HG03025 (cell line): ENCODE measurements around the gene TNFSF10.
"Not testable (repeated sequence)": the region's sequence is repeated elsewhere in the genome, so short reads cannot be mapped to it uniquely, and the experiment has no call there.

ENCODE experiments used
- ATAC-seq: cut with Tn5 transposase; IDR thresholded peaks from one replicate; pipeline ENCODE4 v1.9.1; 2021; ENCODE audit warnings: mild to moderate bottlenecking, moderate library complexity; ENCODE audit not compliant: unreplicated experiment, low FRiP score

Gene TNFSF10

GRCh38 chr3:172522871-172523818, at the start of gene TNFSF10:
TSS of gene TNFSF10 (minus strand) at chr3:172523430. CDS start at chr3:172523384, 46 bp downstream.
- peak; percentile 94 for ATAC-seq

DNA sequence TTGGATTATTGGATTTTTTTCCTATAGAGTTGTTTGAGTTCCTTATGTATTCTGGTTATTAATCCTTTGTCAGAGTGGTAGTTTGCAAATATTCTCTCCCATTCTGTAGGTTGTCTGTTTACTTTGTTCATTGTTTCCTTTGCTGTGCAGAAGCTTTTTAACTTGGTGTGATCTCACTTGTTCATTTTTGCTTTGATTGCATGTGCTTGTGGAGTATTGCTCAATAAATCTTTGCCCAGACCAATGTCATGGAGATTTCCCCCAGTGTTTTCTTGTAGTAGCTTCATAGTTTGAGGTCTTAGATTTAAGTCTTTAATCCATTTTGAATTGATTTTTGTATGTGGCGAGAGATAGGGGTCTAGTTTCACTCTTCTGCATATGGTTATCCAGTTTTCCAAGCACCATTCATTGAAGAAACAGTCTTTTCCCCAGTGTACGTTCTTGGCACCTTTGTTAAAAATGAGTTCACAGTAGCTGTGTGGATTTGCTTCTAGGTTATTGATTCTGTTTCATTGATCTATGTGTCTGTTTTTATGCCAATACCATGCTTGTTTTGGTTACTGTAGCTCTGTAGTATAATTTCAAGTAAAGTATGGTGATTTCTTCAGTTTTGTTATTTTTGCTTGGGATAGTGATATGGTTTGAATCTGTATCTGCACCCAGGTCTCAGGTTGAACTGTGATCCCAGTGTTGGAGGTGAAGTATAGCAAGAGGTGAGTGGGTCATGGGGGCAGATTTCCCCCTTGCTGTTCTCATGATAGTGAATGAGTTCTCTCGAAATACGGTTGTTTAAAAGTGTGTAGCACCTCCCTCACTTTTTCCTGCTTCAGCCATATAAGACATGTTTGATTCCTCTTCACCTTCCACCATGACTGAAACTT, 46.1 kb upstream of the TNFSF10 start:
- ATAC-seq, result no peak

GRCh38 chr3:172568701-172569100, 45.5 kb upstream of the TNFSF10 start:
- no peak for ATAC-seq

DNA sequence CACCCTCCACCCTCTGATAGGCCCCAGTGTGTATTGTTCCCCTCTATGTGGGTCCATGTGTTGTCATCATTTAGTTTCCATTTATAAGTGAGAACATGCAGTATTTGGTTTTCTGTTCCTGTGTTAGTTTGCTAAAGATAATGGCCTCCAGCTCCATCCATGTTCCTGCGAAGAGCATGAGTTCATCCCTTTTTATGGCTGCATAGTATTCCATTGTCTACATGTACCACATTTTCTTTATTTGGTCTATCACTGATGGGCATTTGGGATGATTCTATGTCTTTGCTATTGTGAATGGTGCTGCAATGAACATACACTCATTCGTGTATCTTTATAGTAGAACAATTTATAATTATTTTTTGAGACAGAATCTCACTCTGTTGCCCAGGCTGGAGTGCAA, 43.6 kb upstream of the TNFSF10 start:
- ATAC-seq, result not testable (repeated sequence)

GRCh38 chr3:172564499-172564898, 41.3 kb upstream of the TNFSF10 start:
- ATAC-seq, result no peak

- ATAC-seq, result no peak
Observed at GRCh38 chr3:172562871-172563865, 39.9 kb upstream of the TNFSF10 start.

DNA sequence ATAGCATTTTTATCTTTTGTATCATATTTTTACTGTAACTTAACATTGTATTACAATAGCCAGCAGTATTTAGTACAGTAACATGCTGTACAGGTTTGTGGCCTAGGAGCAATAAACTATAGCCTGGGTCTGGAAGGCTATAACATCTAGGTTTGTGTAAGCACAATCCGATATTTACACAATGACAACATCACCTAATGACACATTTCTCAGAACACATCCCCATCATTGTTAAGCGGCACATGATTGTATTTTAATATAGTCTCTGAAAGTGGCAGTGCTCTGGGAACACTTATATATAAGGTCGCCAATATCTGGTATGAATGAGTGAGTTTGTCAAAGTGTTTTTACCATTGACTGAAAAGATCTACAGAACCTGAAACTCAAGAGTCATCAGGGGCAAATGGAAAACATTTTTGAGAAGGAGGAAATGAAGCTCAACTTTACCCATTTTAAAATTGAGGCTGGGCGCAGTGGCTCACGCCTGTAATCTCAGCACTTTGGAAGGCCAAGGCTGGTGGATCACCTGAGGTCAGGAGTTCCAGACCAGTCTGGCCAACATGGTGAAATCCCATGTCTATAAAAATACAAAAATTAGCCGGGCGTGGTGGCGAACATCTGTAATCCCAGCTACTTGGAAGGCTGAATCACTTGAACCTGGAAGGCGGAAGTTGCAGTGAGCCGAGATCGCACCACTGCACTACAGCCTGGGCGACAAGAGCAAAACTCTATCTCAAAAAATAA, 38.8 kb upstream of the TNFSF10 start:
- no peak for ATAC-seq

- ATAC-seq, result no peak
Observed at GRCh38 chr3:172560586-172560985, 37.4 kb upstream of the TNFSF10 start.

DNA sequence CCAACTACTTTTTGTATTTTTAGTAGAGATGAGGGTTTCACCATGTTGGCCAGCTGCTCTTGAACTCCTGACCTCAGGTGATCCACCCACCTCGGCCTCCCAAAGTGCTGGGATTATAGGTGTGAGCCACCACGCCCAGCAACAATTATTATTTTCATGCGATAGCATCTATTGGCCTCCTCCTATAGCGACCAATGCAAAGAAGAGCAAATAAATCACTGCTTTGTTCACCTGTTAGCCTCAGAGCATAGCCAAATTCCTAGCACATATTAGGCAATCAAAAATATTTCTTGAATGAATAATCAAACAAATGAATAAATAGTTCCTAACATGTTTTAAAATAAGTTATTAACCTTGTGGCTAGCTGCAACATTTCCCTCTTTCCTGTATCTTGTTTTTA, 36.8 kb upstream of the TNFSF10 start:
- ATAC-seq, result no peak

DNA sequence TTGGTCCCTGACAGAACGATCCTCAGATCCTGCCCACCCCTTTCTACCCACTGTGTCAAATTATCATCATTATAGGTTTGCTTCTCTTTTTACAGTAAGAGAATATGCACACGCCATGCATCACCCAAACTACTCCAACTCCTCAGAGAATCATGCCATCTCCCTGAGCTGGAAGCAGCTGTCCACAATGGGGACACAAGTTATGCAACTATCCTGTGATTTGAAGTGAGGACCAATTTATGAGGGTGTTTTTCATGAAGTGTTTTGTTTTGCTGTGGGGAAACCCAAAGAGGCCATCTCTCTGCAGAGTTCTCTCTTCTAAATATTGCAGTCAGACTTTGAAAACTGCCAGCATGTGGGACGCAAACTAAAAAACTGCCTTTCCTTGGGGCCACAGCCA, 35.8 kb upstream of the TNFSF10 start:
- ATAC-seq, result no peak

DNA sequence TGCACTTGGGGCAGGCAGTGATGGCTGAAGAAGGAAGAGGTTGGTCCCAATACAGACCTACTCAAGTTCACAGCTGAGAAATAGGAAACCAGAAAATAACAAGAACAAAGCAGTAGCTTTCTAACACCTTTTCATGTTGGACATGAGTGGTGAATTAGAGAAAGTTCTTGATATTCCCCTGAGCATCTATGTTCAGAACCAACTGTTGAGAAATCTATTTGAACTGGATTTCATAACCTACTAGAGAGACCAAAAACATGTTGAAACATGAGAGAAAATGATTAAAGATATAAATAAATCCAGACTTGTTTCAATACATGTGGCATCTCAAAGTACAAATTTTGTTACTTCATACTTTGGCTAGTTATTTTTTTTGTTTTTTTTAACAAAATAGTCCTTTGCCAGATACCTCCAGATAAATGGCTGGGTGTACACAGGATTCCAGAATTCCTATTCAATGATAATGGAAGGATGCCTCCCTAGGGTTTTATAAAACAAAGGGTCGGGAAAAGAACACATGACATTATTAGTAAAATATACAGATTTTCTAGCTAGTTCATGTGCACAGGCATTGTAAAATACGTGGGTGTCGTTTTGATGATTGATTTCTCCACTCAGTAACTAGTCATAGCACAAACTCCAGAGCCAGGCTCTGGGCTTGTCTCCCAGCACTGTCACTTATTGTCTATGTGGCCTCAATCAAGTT, 34.4 kb upstream of the TNFSF10 start:
- no peak for ATAC-seq

- ATAC-seq, result no peak
Observed at GRCh38 chr3:172553526-172554252, 30.5 kb upstream of the TNFSF10 start.

GRCh38 chr3:172552607-172553006, 29.4 kb upstream of the TNFSF10 start:
- ATAC-seq, result no peak

GRCh38 chr3:172551874-172552273, 28.6 kb upstream of the TNFSF10 start:
- ATAC-seq, result no peak

DNA sequence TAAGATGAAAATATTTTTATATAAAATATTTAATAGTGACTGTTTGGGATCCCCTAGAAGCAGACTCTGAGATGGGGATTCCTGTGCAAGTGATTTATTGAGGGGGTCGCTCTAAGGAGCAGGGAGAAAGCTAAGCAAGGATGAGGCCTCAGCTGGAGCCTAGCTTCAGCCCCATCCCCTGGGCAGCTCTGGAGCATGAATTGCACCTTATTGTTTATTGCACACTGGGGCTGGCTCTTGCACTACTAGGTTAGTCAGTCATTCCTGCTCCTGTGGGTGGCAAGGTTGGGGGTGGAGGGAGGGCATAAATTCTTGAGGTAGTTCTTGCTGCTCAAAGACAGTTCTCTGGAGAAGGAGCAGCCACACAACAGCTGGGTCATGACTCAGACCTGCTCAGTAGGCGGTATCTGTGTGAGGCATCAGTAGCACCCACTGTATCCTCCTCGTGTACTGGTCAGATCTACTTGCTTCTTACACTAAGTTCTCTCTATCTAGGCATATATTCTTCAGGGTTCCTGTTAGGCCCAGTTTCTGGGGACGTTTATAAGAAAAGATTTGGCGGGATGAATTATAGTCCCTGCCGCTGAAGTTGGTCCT, 27.2 kb upstream of the TNFSF10 start:
- ATAC-seq, result peak; percentile 58

- no peak for ATAC-seq
Observed at GRCh38 chr3:172549144-172549543, 25.9 kb upstream of the TNFSF10 start.

- no peak for ATAC-seq
Observed at GRCh38 chr3:172546628-172547214, 23.5 kb upstream of the TNFSF10 start.
